Colonic mucosa (tissue), 4 donors: ENCODE data around the gene KIAA1755. TPM values are rescaled to one million over a fixed set of nuclear protein-coding genes. Genes with fewer than 3 reads are reported as not detected.
"Not testable (repeated sequence)": the region's sequence is repeated elsewhere in the genome, so short reads cannot be mapped to it uniquely, and the experiment has no call there.

Experiments used
- DNase-seq: peaks from one replicate; pipeline ENCODE4 v3.0.0-alpha.2; 2020
- H3K27ac ChIP-seq: fragments of 200-600 bp; one replicate; pipeline ENCODE4 v1.8.0; 2021
- H3K27me3 ChIP-seq: fragments of 200-600 bp; one replicate; pipeline ENCODE4 v1.8.0; 2021
- H3K36me3 ChIP-seq: fragments of 200-600 bp; one replicate; pipeline ENCODE4 v1.8.0; 2021
- H3K4me1 ChIP-seq: fragments of 200-600 bp; one replicate; pipeline ENCODE4 v1.8.0; 2021; ENCODE audit warnings: mild to moderate bottlenecking
- H3K4me3 ChIP-seq: fragments of 200-600 bp; one replicate; pipeline ENCODE4 v1.8.0; 2021
- H3K9ac ChIP-seq, 2 donors: one replicate each; pipeline ENCODE4 v1.7.0; 2013; ENCODE audit warnings: control low read depth in 2 of 2, low read depth in 2 of 2, low read length in 2 of 2
- H3K9me3 ChIP-seq: fragments of 200-600 bp; one replicate; pipeline ENCODE4 v1.8.0; 2021
- intact Hi-C: fragments of 100-400 bp; cut with DNase I; formaldehyde crosslinking; loops from one replicate; pipeline ENCODE4 v1.14.1; 2022
- total RNA-seq, 2 donors: library from RNA; stranded (reverse); fragmentation: NEBNext Ultra II Directional in 1 of 2; extraction: Animal tissue kit (Norgen Biotek cat#: 25700) in 1 of 2; gene quantifications; one replicate each; pipeline ENCODE4 v1.2.1, GENCODE V29; 2021
- TF ChIP-seq, protein P1 (sequence below): fragments of 200-600 bp; IDR thresholded peaks from one replicate; pipeline ENCODE4 v1.8.0; 2022; ENCODE audit warnings: antibody characterized with exemption, mild to moderate bottlenecking
- donor health status: healthy.
- donor health status: DM: no; HTN: no; CAD: no.
- donor health status: DM: no; HTN: no; CAD: no.

The KIAA1755 gene
- total RNA-seq, 2 donors from 2014 or later, result 0.40 to 3.9 TPM

DNA sequence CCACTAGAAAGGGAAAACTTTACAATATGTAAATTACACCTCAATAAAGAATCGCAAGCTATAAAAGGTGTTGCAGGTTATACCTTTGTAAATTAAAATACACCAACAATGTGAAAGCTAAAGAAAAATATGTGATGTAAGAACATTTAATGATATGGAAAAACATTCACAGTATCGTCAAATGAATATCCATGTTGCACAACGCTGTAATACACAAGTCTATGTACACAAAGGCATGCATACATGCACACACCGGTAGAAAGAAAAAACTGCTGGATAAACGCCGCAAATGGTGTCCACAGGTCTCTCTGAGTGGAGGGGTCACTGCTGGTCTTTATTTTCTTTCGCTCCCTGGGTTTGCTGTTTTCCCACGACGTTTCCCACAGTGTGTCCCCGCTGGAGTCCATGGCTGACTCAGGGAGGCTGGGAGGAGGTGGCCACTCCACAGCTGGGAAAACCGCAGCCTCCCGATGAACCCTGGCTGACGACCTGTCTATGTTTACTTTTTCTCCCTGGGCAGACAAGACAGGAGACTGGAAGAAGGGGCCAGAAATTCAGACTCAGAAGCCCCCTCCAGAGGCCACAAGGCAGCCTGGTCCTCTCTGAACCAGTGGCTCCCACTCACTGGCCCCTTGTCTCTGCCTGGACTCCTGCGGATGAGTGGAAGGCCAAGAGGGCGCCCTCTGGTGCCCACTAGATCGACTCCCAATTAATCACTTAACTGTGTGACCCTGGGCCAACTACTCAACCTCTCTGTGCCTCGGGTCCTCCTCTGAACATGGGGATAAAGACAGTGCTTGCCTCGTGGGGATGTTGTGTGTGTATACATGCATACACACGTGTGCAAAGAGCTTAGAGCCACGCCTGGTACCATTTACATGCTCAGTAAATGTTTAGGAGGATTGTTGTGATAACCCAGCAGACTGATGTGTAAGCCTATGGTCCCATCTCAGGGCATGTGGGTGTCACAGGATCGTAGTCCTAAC is 30.6 kb upstream of the KIAA1755 start:
- no peak overlapping the region for H3K27ac ChIP-seq
- DNase-seq, result no peak

DNA sequence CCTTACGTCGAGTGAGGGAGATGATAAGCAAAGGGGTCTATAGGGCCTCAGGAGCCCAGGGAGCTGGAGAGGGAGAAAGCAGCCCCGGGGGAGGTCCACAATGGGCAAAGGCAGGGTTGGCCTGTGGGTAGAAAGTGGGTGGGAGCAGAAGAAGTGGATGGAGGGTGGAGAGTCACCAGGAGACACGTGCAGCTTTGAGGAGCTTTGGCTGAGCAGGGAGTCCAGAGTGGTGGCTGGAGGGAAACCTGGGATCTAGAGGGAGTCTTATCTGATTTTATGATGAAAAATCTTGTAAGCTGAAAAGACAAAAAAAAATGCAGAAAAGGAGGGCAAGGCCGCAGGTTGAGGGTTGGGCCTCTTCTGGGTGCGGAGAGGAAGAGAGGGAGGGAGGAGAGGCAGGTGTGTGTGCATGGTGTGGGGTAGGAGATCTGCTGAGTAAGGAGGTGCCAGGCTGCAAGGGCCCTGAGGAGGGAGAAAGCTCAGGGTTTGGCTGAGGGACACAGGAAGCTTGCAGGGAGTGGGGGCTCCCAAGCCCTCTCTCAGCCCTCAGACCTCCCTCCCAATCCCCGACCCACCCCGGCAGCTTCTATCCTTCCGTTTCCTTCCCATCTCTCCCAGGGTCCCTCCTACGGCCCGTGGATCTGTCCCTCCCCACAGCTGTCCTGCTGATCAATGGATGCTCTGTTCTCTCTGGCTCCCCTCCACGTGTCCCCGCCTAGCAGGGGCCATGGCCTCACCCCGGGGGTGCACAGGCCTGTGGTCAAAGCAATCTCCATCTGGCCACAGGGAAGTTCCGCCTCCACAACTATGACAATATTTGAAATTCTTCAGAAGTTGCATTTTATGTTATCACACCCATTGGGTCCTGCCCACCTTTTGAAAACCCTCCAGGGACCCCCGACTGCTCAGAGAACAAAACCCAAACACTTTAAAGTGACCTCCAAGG is 26.3 kb upstream of the KIAA1755 start:
- DNase-seq, result no peak

More for the DNA sequence above, 30.6 kb upstream of the KIAA1755 start:
- no peak overlapping the region for H3K9ac ChIP-seq
- TF ChIP-seq, protein P1, sequence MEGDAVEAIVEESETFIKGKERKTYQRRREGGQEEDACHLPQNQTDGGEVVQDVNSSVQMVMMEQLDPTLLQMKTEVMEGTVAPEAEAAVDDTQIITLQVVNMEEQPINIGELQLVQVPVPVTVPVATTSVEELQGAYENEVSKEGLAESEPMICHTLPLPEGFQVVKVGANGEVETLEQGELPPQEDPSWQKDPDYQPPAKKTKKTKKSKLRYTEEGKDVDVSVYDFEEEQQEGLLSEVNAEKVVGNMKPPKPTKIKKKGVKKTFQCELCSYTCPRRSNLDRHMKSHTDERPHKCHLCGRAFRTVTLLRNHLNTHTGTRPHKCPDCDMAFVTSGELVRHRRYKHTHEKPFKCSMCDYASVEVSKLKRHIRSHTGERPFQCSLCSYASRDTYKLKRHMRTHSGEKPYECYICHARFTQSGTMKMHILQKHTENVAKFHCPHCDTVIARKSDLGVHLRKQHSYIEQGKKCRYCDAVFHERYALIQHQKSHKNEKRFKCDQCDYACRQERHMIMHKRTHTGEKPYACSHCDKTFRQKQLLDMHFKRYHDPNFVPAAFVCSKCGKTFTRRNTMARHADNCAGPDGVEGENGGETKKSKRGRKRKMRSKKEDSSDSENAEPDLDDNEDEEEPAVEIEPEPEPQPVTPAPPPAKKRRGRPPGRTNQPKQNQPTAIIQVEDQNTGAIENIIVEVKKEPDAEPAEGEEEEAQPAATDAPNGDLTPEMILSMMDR, result no peak
- intact Hi-C loops, result no loop called here
- H3K4me3 ChIP-seq, result no peak overlapping the region
- peaks cover 3% of the 10 kb centered on the region for H3K27me3 ChIP-seq
- no peaks in the 10 kb centered on the region for H3K4me1 ChIP-seq
- H3K36me3 ChIP-seq, result no peaks in the 10 kb centered on the region
- H3K9me3 ChIP-seq, result no peaks in the 10 kb centered on the region

DNA sequence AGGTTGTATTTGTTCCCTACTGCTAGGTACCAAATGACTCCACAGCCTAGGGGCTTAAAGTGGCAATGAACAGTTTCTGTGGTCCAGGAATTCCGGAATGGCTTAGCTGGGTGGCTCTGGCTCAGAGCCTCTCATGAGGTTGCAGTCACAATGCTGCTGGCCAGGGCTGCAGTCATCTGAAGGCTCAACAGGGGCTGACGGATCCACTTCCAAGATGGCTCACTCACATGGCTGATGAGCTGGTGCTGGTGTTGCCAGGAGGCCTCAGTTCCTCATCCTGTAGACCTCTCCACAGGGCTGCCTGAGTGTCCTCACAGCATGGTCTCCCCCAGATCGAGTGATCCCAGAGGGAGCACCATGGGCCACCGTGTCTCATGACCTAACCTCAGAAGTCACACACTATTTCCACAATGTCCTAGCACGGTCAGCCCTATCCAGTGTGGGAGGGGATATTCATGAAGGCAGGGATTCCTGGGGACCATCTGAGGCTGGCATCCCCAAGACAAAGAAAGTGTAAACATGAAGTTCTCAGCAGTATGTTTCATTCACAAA is 24.4 kb upstream of the KIAA1755 start:
- DNase-seq, result no peak
- Histone ChIP-seq H3K9ac (no peak overlapping the region), H3K9me3 (no peaks in the 10 kb centered on the region), H3K4me1 (no peaks in the 10 kb centered on the region), H3K27ac (no peak overlapping the region), H3K27me3 (peaks cover 3% of the 10 kb centered on the region), H3K36me3 (no peaks in the 10 kb centered on the region), H3K4me3 (no peak overlapping the region)
- TF ChIP-seq, protein P1, result no peak
- intact Hi-C loops, result no loop called here

More for the DNA sequence above, 26.3 kb upstream of the KIAA1755 start:
- no peak overlapping the region for H3K27ac ChIP-seq
- no peak overlapping the region for H3K9ac ChIP-seq
- TF ChIP-seq, protein P1, result no peak
- peaks cover 3% of the 10 kb centered on the region for H3K27me3 ChIP-seq
- no peaks in the 10 kb centered on the region for H3K9me3 ChIP-seq
- intact Hi-C loops, result no loop called here
- no peaks in the 10 kb centered on the region for H3K36me3 ChIP-seq
- H3K4me3 ChIP-seq, result no peak overlapping the region
- H3K4me1 ChIP-seq, result no peaks in the 10 kb centered on the region

DNA sequence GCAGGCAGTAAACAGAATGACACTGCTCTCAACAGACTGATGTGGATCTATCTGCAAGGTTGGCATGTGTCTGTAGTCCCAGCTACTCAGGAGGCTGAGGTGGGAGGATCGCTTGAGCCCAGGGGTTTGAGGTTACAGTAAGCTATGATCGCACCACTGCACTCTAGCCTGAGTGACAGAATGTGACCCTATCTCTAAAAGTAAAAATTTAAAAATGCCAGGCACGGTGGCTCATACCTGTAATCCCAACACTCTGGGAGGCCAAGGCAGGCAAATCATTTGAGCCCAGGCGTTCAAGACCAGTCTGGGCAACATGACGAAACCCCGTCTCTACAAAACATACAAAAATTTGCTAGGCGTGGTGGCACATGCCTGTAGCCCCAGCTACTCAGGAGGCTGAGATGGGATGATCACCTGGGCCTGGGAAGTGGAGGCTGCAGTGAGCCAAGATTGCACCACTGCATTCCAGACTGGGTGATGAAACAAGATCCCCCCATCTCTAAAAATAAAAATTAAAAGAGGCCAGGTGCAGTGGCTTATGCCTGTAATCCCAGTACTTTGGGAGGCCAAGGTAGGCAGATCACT is 23.6 kb upstream of the KIAA1755 start:
- not testable (repeated sequence) for DNase-seq

DNA sequence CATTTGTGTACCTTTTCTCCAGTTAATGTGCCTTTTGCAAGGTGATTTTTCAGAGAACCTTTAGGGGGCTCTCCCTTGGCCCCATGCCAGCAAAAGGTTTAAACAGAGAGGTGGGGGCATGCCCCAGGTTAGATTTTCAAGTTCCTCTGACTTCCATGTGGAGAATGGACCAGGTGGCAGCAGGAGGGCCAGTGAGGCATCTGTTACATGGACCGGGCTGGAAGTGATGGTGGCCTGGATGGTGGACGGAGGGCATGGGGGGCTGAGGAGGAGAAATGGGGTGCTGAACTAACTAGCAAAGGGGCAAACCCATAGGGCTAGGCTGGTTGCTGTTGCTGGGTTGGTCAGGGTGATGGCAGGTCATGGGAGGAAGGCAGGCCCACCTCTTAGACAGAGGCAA is 22.7 kb upstream of the KIAA1755 start:
- no peaks in the 10 kb centered on the region for H3K4me1 ChIP-seq
- no peak for DNase-seq
- TF ChIP-seq, protein P1, result no peak

More for the DNA sequence above, 23.6 kb upstream of the KIAA1755 start:
- H3K27me3 ChIP-seq, H3K27ac ChIP-seq, H3K9me3 ChIP-seq, H3K9ac ChIP-seq, H3K4me1 ChIP-seq, H3K4me3 ChIP-seq, intact Hi-C loops, H3K36me3 ChIP-seq: not testable (repeated sequence)

DNA sequence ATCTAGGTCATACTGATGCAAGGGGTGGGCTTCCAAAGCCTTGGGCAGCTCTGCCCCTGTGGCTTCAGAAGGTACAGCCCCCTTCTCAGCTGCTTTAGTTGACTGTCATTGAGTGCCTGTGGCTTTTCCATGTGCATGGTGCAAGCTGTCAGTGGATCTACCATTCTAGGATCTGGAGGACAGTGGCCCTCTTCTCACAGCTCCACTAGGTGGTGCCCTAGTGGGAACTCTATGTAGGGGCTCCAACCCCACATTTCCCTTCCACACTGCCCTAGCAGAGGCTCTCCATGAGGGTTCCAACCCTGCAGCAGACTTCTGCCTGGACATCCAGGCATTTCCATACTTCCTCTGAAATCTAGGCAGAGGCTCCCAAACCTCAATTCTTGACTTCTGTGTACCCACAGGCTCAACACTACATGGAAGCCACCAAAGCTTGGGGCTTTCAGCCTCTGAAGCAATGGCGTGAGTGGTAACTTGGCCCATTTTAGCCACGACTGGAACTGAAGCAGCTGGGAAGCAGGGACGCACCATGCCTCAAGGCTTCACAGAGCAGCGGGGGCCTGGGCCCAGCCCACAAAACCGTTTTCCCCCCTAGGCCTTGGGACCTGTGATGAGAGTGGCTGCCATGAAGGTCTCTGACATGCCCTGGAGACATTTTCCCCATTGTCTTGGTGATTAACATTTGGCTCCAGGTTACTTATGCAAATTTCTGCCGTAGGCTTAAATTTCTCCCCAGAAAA is 20.8 kb upstream of the KIAA1755 start:
- not testable (repeated sequence) for H3K36me3 ChIP-seq

More for the DNA sequence above, 22.7 kb upstream of the KIAA1755 start:
- Histone ChIP-seq H3K9me3 (no peaks in the 10 kb centered on the region), H3K27ac (no peak overlapping the region), H3K9ac (no peak overlapping the region), H3K36me3 (no peaks in the 10 kb centered on the region), H3K4me3 (no peak overlapping the region), H3K27me3 (peaks cover 3% of the 10 kb centered on the region)
- intact Hi-C loops, result no loop called here

More for the DNA sequence above, 20.8 kb upstream of the KIAA1755 start:
- H3K9ac ChIP-seq, H3K27ac ChIP-seq, intact Hi-C loops, H3K27me3 ChIP-seq, H3K4me3 ChIP-seq, H3K9me3 ChIP-seq, H3K4me1 ChIP-seq, DNase-seq: not testable (repeated sequence)
